ENCODE measurements around the gene CIDEC. TPM values are rescaled to one million over a fixed set of nuclear protein-coding genes. Genes with fewer than 3 reads are reported as not detected.

The CIDEC gene
- total RNA-seq, result 0.18 TPM

GRCh38 chr3:9879830-9880549 lies at the start of gene CIDEC:
Gene CIDEC (minus strand): TSS chr3:9880253. CDS start chr3:9878486, 1,767 bp downstream.

GRCh38 chr3:9916734-9917680 lies 37.0 kb upstream of the CIDEC start, which contains the start of gene IL17RC:
Gene IL17RC (plus strand): TSS chr3:9917098. CDS start chr3:9917316, 218 bp downstream.

DNA sequence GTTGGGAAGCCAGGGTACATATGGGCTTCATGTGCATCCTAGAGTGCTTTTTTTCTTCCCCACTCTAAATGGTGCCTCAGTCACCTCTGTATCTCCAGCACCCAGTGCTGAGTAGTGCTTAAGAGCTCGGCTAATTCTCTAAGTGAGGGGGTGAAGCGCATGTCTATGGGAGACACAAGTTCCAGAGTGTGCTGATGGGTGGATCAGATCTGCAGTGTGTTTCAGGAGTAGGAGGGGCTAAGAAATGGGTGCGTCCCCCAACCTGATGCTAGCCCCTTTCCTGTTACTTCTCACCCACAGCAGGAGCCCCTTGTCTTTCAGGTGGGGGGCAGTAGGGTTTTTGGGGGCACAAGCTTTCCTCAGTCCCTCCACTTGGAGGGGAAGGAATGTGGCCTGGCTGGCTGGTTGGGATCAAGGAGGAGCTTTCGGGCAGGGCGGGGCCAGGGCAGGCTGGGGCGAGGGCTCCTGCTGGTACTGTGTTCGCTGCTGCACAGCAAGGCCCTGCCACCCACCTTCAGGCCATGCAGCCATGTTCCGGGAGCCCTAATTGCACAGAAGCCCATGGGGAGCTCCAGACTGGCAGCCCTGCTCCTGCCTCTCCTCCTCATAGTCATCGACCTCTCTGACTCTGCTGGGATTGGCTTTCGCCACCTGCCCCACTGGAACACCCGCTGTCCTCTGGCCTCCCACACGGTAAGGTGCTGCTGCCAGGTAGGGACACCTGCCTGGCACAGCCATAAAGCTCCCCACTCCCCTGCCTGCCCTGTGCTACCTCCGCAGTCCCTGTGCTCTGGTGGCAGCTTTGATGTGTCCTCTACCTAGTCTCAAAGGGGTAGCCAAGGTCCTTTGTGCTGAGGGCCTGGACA lies 22.6 kb upstream of the CIDEC start, which contains the start of gene IL17RE:
Gene IL17RE, plus strand, starts transcription at position 477 of the 866 bp plus-strand sequence. Its CDS starts 85 bp downstream, at position 562.

DNA sequence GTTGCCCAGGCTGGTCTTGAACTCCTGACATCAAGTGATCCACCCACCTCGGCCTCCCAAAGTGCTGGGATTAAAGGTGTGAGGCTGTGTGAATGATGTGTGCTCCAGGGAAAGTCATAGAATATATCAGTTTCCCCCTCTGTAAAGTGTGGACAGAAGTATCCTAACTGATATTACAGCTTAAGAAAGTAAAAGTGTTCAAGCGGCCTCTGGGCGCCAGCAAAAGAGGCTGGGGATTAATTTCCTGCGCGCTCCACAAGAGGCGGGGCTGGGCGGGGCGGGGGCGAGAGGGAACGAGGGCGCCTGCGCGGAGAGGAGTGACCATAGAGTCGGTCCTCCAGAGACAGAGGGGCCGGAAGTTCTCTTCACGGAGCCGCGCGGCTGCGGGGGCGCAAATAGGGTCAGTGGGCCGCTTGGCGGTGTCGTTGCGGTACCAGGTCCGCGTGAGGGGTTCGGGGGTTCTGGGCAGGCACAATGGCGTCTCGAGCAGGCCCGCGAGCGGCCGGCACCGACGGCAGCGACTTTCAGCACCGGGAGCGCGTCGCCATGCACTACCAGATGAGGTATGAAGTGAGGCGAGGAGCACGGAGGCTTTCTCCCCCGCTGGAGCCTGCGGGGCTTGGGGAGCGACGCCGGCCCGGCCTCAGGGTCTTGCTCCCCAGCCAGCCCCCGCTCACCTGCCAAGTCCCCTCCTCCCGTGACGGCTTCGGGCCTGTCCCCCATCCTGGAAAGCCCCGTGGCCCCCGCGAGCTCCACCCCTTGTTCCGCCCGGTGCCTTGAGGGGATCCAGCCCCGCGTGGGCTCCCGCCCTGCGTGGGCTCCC lies 10.4 kb upstream of the CIDEC start, which contains the start of gene JAGN1:
Gene JAGN1, plus strand, starts transcription at position 362 of the 823 bp plus-strand sequence. Its CDS starts 113 bp downstream, at position 475.

DNA sequence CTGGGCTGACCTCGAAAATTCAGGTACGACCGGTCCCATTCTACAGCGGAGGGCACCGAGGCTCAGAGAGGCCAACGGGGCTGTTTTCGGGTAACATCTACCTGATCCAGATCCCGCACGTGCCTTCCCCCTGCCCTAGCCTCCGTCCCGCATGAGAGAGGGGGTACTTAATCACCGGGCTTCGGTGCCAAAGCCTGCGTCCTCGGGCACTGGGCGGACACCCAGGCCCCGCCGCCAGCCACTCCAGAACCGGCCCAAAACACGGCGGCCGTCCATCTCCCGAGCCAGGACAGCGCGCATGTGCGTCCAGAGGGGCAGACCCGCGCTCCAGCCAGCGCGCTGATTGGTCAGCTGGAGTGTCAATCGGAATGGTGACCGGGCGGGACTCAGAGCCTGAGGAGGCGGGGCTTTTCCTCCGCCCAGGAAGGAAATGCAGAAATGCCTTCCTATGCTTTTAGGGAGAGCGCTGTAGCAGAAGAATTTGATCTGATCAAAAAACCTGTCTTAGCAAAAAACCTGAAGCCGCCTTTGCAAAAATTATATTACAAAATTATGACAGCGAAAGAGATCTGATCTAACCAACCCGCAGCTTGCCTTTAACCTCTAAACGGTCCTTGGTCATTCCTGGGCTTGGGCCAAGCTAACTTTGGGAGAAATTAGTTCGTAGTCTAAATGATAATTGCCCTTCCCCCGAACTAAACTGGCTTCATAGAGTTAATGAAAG lies 36.2 kb downstream of the CIDEC start, which contains the start of gene RPUSD3:
Gene RPUSD3, minus strand, starts transcription at position 294 of the 724 bp plus-strand sequence. Its CDS starts 18 bp downstream, at position 276.

Small RNA genes lying within 50 kb of the gene (small RNA-seq; reads per million reads assigned to genes)
- not detected for gene RNU6-882P (ENCODE audit: low replicate concordance)

Other genes with a start within 250 kb of the CIDEC start
- gene MTMR14, start 230.7 kb downstream of the CIDEC start, total RNA-seq, result 29.8 TPM
- 0.23 TPM for gene CPNE9, start 176.4 kb downstream of the CIDEC start, total RNA-seq
- gene BRPF1, start 148.5 kb downstream of the CIDEC start, total RNA-seq, result 17.2 TPM
- gene OGG1, start 130.3 kb downstream of the CIDEC start, total RNA-seq, result 33.7 TPM
- 29.7 TPM for gene CAMK1, start 110.3 kb downstream of the CIDEC start, total RNA-seq
- 40.0 TPM for gene TADA3, start 87.8 kb downstream of the CIDEC start, total RNA-seq
- gene ARPC4, start 87.2 kb downstream of the CIDEC start, total RNA-seq, result 103 TPM
- 70.1 TPM for gene TTLL3, start 70.0 kb downstream of the CIDEC start, total RNA-seq
- gene RPUSD3, start 36.2 kb downstream of the CIDEC start, total RNA-seq, result 24.3 TPM
- 24.0 TPM for gene JAGN1, start 10.4 kb upstream of the CIDEC start, total RNA-seq
- gene IL17RE, start 22.6 kb upstream of the CIDEC start, total RNA-seq, result 4.0 TPM
- 46.5 TPM for gene IL17RC, start 36.8 kb upstream of the CIDEC start, total RNA-seq
- 43.0 TPM for gene CRELD1, start 53.6 kb upstream of the CIDEC start, total RNA-seq
- 3.3 TPM for gene PRRT3, start 72.2 kb upstream of the CIDEC start, total RNA-seq
- gene EMC3, start 106.6 kb upstream of the CIDEC start, total RNA-seq, result 40.9 TPM
- gene FANCD2, start 146.2 kb upstream of the CIDEC start, total RNA-seq, result 14.9 TPM
- gene FANCD2OS, start 228.0 kb upstream of the CIDEC start, total RNA-seq, result not detected
- gene BRK1, start 235.4 kb upstream of the CIDEC start, total RNA-seq, result 123 TPM